Kidney (tissue), 14 donors: Measurements from ENCODE around the gene CPA5. TPM values are rescaled to one million over a fixed set of nuclear protein-coding genes. Genes with fewer than 3 reads are reported as not detected.

Source experiments
- DNase-seq, 5 donors: peaks; one replicate each; pipeline ENCODE4 v3.0.0-alpha.2; 2013 to 2020
- FAIRE-seq: peaks from 2 replicates; lab custom pipeline; 2012; peaks lifted over from hg19 to GRCh38; lab: Jason Lieb, UNC
- H3K27ac ChIP-seq, 2 donors: one replicate each; pipeline ENCODE4 v1.7.0; 2013; ENCODE audit warnings: low read depth in 2 of 2, low read length in 2 of 2, inconsistent platforms in 1 of 2
- H3K27me3 ChIP-seq: one replicate; pipeline ENCODE4 v1.7.1; 2013; ENCODE audit warnings: low read length, inconsistent platforms; ENCODE audit not compliant: control insufficient read depth, insufficient read depth
- H3K36me3 ChIP-seq, 3 donors: one replicate each; pipeline versions ENCODE4 v1.7.0 to v1.7.1; 2013; ENCODE audit warnings: low read length in 3 of 3, control low read depth in 1 of 3, inconsistent platforms in 1 of 3; ENCODE audit not compliant: insufficient read depth in 3 of 3, control insufficient read depth in 2 of 3
- H3K4me1 ChIP-seq, 3 donors: one replicate each; pipeline versions ENCODE4 v1.7.0 to v1.7.1; 2013; ENCODE audit warnings: low read length in 3 of 3, inconsistent platforms in 1 of 3, low read depth in 1 of 3; ENCODE audit not compliant: control insufficient read depth in 2 of 3, insufficient read depth in 2 of 3
- H3K4me3 ChIP-seq, 3 donors: one replicate each; pipeline versions ENCODE4 v1.7.0 to v1.8.1; 2013; ENCODE audit warnings: low read length in 3 of 3, control low read depth in 1 of 3, inconsistent platforms in 1 of 3
- H3K9ac ChIP-seq, 3 donors: one replicate each; pipeline versions ENCODE4 v1.7.0 to v1.7.1; 2013; ENCODE audit warnings: low read length in 3 of 3, control low read depth in 1 of 3, inconsistent platforms in 1 of 3
- H3K9me3 ChIP-seq, 3 donors: one replicate each; pipeline versions ENCODE4 v1.7.0 to v1.7.1; 2013; ENCODE audit warnings: low read length in 3 of 3, control low read depth in 1 of 3, inconsistent platforms in 1 of 3; ENCODE audit not compliant: control insufficient read depth in 2 of 3, insufficient read depth in 1 of 3
- intact Hi-C: fragments of 100-400 bp; cut with DNase I; formaldehyde crosslinking; loops from one replicate; pipeline ENCODE4 v1.11.1; 2022
- polyA plus RNA-seq: library from polyadenylated mRNA; stranded (reverse); fragments of 350-450 nt; fragmentation: Illumina TruSeq; extraction: RNeasy Lipid Tissue Mini Kit (QIAGEN cat#74804); gene quantifications from one replicate; pipeline ENCODE4 v1.2.3, GENCODE V29; 2014; ENCODE audit warnings: low read depth, low replicate concordance; ENCODE audit not compliant: insufficient read depth
- total RNA-seq: library from RNA; stranded (reverse); fragmentation: NEBNext Ultra II Directional; extraction: Animal tissue kit (Norgen Biotek cat#: 25700); gene quantifications from one replicate; pipeline ENCODE4 v1.2.1, GENCODE V29; 2021
- TF ChIP-seq, protein P1 (sequence below): IDR thresholded peaks from 3 replicates; pipeline ENCODE4 v1.5.1; 2012; ENCODE audit warnings: mild to moderate bottlenecking, moderate library complexity, borderline replicate concordance; ENCODE audit not compliant: insufficient read depth; ENCODE audit errors: extremely low read depth
- donor health status: control.
- donor health status: control.
- donor health status: control.
- donor health status: control.
- donor health status: control.
- donor health status: DM: yes; HTN: yes; CAD: no.
- donor health status: Normal renal cell carcinoma (clear cell type).

CPA5 gene
- total and polyA plus RNA-seq, 2 donors from 2014 or later = 0.54 to 1.1 TPM

DNA sequence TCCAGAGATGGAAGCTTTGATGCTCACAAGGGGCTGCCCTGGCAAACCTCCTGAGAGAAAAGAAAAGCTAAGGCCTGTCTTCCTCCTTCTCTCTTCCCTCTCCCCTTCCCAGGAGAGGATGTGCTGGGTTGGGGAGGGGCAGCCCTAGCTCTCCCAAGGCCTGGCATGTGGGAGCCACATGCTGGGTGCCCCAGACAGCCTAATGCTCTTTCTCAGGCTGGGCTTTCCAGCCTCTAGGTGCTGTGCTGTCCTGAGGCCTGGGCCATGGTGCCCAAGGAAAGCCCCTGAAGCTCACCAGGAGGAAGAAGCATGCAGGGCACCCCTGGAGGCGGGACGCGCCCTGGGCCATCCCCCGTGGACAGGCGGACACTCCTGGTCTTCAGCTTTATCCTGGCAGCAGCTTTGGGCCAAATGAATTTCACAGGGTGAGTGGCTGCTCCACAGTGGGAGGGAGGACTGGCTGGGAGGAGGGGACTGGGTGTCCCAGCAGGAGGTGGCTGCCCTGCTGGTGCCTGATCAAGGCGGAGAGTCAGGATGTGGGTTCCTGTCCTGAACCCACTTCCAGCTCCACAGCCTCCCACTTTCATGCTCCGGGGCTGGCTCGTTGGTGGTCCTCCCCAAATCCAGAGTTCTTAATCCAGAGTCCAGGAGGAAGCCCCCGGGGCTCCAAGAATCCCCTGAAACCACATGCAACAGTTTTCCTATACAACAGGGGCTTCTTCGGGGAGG is 1.7 kb downstream of the CPA5 start:
- Histone ChIP-seq H3K4me1 (peaks cover 2 to 4% (median 2%) of the 10 kb centered on the region in 3 donors), H3K27me3 (no peaks in the 10 kb centered on the region), H3K27ac (no peak overlapping the region), H3K9ac (no peak overlapping the region), H3K4me3 (no peak overlapping the region), H3K36me3 (no peaks in the 10 kb centered on the region), H3K9me3 (no peaks in the 10 kb centered on the region)
- TF ChIP-seq, protein P1, sequence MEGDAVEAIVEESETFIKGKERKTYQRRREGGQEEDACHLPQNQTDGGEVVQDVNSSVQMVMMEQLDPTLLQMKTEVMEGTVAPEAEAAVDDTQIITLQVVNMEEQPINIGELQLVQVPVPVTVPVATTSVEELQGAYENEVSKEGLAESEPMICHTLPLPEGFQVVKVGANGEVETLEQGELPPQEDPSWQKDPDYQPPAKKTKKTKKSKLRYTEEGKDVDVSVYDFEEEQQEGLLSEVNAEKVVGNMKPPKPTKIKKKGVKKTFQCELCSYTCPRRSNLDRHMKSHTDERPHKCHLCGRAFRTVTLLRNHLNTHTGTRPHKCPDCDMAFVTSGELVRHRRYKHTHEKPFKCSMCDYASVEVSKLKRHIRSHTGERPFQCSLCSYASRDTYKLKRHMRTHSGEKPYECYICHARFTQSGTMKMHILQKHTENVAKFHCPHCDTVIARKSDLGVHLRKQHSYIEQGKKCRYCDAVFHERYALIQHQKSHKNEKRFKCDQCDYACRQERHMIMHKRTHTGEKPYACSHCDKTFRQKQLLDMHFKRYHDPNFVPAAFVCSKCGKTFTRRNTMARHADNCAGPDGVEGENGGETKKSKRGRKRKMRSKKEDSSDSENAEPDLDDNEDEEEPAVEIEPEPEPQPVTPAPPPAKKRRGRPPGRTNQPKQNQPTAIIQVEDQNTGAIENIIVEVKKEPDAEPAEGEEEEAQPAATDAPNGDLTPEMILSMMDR = no peak
- no peak for FAIRE-seq
- no peak for DNase-seq
- intact Hi-C loops = no loop called here

DNA sequence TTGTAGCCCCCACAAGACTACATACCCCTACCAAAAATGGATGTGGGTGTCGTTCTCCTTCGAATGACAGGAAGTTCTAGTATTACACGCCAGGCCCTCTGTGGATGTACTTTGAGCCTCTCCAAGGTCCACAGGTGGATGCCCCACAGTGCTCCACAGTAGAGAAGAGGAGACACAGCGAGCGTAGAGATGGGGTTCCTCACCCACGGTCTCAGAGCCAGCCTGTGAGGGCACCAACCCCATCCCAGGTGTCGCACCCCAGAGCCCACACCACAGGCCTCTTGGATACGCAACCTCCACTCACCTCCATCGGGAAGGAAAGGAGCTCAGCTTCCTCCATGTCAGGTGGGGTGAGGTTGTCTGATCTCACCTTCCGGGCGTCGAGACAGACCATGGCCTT is 2.3 kb downstream of the CPA5 start:
- FAIRE-seq = no peak
- intact Hi-C loops = no loop called here
- DNase-seq = no peak

DNA sequence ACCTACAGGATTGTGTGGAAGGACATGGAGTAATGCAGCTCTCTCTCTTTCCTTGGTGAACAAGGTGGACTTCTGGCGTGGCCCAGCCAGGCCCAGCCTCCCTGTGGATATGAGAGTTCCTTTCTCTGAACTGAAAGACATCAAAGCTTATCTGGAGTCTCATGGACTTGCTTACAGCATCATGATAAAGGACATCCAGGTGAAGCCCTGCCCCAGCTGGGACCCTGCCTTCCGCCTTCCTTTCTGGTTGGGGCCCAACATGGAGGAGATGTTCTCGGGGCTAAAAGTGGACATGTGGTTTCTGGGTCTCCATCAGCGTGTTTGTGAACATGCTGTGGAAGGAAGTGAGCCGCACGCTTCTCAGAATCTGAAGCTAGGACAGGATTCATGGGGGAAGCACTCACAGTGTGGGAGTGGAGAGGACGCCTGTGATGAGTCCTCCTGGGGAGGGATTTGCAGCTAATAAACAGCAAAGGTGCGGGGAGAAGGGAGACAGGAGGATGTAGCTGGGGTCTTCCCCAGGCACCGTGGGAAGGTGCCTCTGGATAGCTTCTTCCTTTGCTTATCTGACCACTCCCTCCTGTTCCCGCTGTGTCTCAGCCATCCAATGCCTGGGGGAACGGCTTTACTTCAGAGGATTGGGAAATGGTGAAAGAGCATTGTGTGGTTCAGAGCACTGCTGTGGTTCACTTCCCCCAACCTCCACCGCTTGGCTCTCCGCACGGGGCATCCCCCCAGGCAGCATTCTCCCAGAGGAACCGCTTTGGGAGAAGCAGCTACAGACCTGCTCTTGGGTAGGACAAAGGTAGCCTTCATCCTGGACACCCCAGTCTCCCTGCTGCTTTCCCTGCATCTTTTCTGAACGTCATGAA is 5.5 kb downstream of the CPA5 start:
- FAIRE-seq = no peak
- Histone ChIP-seq H3K27ac (no peak overlapping the region), H3K9ac (no peak overlapping the region), H3K27me3 (no peaks in the 10 kb centered on the region), H3K9me3 (no peaks in the 10 kb centered on the region), H3K36me3 (no peaks in the 10 kb centered on the region), H3K4me1 (peaks cover 4 to 5% (median 4%) of the 10 kb centered on the region in 3 donors), H3K4me3 (peak overlapping the region in 1 of 3 donors; percentile 3)
- intact Hi-C loops = no loop called here
- TF ChIP-seq, protein P1 = no peak
- peak in 3 of 5 donors; percentile 35 to 58 (median 48) for DNase-seq

More for the DNA sequence above, 2.3 kb downstream of the CPA5 start:
- no peaks in the 10 kb centered on the region for H3K9me3 ChIP-seq
- H3K4me1 ChIP-seq = peaks cover 2 to 4% (median 4%) of the 10 kb centered on the region in 3 donors
- H3K27ac ChIP-seq = no peak overlapping the region
- no peaks in the 10 kb centered on the region for H3K36me3 ChIP-seq
- no peak overlapping the region for H3K4me3 ChIP-seq
- TF ChIP-seq, protein P1 = no peak
- no peaks in the 10 kb centered on the region for H3K27me3 ChIP-seq
- no peak overlapping the region for H3K9ac ChIP-seq
